Fibroblast of mammary gland (primary cell): ENCODE data around the gene ZNF385D.
A peak's percentile ranks its signal among the peaks of the same experiment; 100 is the strongest.

ENCODE experiments used
- DNase-seq: peaks from one replicate; pipeline ENCODE4 v3.0.0-alpha.2; 2010; ENCODE audit warnings: low read depth
- H3K4me3 ChIP-seq: 2 replicates; pipeline ENCODE4 v1.5.1; 2011; ENCODE audit warnings: low read depth, mild to moderate bottlenecking, low read length, moderate library complexity; ENCODE audit not compliant: control insufficient read depth
- TF ChIP-seq, protein P1 (sequence below): conservative IDR thresholded peaks from 2 replicates; pipeline ENCODE4 v1.5.1; 2011; ENCODE audit warnings: low read depth, low read length, inconsistent platforms; ENCODE audit not compliant: control insufficient read depth, insufficient read depth

ZNF385D gene

GRCh38 chr3:21441821-21442220, 309.2 kb downstream of the ZNF385D start:
- TF ChIP-seq, protein P1, sequence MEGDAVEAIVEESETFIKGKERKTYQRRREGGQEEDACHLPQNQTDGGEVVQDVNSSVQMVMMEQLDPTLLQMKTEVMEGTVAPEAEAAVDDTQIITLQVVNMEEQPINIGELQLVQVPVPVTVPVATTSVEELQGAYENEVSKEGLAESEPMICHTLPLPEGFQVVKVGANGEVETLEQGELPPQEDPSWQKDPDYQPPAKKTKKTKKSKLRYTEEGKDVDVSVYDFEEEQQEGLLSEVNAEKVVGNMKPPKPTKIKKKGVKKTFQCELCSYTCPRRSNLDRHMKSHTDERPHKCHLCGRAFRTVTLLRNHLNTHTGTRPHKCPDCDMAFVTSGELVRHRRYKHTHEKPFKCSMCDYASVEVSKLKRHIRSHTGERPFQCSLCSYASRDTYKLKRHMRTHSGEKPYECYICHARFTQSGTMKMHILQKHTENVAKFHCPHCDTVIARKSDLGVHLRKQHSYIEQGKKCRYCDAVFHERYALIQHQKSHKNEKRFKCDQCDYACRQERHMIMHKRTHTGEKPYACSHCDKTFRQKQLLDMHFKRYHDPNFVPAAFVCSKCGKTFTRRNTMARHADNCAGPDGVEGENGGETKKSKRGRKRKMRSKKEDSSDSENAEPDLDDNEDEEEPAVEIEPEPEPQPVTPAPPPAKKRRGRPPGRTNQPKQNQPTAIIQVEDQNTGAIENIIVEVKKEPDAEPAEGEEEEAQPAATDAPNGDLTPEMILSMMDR: no peak
- no peak overlapping the region for H3K4me3 ChIP-seq
- no peak for DNase-seq

DNA sequence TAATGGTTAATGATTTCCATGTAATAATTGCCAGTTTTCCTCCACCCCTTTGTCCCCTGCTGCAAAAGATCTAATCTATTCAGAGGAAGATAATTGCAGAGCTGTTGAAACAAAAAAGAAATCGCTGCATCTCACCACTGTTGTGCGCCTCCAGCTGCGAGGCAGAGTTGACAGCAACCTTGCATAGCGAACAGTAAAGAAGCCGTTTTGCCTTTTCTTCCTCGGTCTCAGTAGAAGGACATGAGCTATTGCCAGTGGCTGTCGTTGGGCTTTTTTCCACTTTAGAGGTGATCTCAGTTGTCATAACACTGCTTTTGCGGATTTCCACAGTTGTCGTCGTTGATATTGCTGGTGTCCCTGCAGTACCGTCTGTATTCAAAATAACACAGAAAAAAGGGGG, 314.2 kb downstream of the ZNF385D start:
- H3K4me3 ChIP-seq: no peak overlapping the region
- DNase-seq: no peak
- TF ChIP-seq, protein P1: no peak

DNA sequence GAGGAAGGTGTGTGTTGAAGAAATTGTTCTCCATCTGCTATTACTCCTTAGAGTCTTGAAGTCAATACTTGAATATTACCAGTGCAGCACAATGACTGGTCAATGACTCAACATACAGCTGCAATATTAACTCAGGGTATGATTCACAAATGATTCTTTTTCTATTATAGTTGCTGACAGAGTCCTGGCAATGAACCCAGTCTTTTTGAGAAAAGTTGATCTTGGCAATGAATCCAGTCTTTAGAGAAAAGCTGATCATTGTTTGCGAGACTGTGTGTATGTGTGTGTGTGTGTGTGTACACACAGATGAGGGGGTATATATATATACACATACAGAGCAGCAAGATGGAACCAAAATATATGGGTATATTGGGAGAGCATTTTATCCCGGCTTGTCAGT, 315.1 kb downstream of the ZNF385D start:
- DNase-seq: peak; percentile 99
- TF ChIP-seq, protein P1: no peak
- no peak overlapping the region for H3K4me3 ChIP-seq

- no peak overlapping the region for H3K4me3 ChIP-seq
- no peak for DNase-seq
- TF ChIP-seq, protein P1: no peak
Observed at GRCh38 chr3:21434310-21434709, 316.7 kb downstream of the ZNF385D start.

GRCh38 chr3:21433751-21434150, 317.3 kb downstream of the ZNF385D start:
- no peak overlapping the region for H3K4me3 ChIP-seq
- no peak for DNase-seq
- TF ChIP-seq, protein P1: no peak

DNA sequence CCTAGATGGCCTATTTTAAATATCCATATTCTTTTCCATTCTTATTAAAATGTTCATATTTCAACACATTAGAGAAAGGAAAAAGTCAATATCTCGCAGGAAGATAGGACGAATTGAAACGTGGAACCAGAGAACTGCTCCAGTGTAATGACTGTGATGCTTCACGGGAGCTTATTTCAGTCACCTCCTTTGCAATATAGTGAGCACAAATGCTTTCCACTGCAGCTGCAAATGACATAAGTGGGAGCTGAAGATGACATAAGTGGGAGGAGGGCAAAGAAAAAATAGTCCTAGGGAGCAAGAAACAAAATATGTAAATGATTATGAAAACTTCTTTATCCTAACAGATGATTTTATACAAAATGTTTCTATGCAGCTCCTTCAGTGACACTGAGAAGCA, 324.1 kb downstream of the ZNF385D start:
- H3K4me3 ChIP-seq: no peak overlapping the region
- TF ChIP-seq, protein P1: no peak
- no peak for DNase-seq

DNA sequence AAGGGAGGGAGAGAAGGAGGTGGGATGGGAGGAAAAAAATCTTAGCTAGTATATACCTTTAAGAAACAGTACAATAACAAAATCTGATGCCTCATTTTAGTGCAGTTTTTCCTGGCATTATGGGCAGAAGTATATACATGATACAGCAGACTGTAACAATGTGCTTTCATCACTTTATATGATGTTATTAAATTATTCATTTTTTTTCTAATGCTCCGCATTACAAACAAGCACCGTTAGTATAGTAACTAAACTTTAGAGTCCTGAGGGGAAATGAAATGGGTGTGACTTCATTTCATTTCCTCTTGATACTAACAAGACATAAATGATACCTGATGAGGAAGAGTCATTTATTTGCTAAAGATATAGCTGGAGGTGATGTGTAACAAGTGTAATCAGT, 325.3 kb downstream of the ZNF385D start:
- H3K4me3 ChIP-seq: no peak overlapping the region
- TF ChIP-seq, protein P1: no peak
- no peak for DNase-seq
